Activated CD8-positive, alpha-beta memory T cell treated with anti-CD3 and anti-CD28 coated beads, Interleukin-2, amount 50 U/mL, for 24 hours (primary cell): ENCODE results near the gene SNTG2.

Experiments used
- DNase-seq: peaks from one replicate; pipeline ENCODE4 v3.0.0-alpha.2; 2020; ENCODE audit errors: extremely low read depth

The SNTG2 gene

DNA sequence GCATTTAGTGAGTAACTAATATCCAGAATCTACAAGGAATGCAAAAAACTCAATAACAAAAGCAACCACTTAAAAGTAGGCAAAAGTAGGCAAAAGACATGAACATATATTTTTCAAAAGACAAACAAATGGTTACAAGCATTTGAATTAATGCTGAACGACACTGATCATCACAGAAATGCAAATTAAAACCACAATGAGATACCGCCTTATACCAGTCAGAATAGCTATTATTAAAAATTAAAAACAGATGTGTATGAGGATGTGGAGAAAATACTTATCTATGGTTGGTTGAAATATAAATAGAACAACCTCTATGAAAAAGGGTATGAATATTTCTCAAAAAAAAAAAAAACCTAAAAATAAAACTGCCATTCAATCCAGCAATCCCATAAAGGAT lies 51.7 kb downstream of the SNTG2 start:
- DNase-seq = no peak

DNA sequence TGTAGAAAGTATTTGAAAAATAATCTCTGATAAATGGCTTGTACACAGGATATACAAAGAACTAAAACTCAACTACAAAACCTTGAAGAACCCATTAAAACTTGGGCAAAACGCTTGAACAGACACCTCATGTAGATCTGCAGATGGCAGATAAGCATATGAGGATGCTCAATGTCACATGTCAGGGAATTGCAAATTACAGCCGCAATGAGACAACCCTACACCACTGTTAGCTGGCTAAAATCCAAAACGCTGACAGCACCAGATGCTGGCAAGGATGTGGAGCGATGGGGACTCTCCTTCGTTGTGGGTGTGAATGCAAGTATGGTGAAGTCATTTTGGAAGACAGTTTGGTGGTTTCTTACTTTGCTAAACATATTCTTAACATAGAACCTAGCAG lies 53.7 kb downstream of the SNTG2 start:
- DNase-seq = no peak

DNA sequence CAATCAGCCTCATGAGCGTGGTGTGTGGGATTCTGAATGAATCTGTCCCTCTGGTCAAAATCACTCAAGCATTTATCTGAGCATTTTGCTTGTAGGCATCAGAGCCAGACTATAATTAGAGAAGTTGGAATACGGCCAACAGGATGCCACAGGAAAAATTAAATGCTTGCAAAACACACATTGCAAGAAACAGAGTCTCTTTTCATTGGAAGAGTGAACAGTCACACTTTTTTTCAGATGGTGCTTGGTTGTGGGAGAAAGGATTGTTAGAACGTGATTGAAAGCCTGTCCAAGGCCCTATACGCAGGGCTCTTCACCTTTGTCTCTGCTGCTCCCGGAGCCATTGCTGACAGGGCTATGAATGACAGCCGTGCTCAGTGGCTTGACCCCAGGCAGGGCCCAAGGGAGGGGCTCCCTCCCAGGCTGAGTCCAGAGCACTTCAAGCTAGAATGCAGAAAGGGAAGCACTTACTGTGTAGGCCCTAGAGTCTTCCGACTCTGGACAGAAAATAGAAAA lies 59.8 kb downstream of the SNTG2 start:
- DNase-seq = no peak

DNA sequence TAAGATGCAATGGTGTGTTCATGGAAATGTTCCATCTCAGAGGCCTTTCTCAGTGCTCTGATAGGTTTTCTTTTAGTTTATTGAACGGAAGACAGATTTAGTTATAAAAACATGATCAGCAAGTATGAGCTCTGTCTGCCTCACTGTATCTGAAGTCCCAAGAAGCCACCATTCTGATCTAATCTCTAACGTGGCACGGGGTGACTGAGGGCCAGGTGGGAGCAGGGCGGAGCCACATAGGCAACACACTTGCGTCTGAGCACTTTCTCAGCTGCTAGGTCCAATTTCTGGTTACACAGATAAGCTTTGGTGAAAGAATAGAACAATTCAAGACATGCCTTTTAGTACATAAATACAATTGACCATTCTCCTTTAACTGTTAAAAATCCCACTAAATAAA lies 60.4 kb downstream of the SNTG2 start:
- no peak for DNase-seq

DNA sequence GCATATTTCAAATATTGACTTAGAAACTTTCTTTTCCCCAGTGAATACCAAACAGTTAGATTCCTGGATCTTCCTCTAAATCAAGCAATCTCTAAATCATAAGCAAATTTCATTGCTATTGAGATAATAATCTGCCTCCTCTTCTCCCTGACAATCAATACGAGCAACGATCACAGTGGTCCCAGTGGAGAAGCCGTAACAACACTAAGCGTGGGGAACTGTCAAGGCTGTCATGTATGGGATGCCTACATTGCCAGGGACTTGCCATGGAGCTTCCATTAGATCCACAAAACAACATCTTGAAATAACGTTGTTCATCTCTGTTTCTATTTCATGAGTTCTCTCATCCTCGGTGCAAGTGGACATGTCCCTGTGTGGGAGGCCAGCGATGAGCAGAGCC lies 61.3 kb downstream of the SNTG2 start:
- no peak for DNase-seq

DNA sequence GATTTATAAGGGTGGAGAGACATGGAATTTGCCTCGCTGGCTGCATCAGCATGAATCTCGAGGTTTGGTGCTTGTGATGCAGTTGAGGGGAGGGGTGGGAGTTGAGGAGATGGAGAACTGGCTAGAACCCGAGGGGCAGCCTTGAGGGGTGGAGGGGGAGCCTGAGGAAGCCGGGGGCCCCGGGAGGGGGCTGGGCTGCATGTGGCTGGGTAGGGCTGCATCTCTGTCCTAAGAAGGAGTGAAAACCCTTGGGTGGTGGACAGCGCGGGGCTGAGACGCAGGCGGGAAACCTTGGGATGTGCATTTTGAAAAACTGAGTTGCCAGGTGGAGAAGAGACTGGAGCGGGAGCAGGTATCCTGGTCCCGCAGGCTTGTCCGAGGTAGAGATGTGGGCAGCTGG lies 64.2 kb downstream of the SNTG2 start:
- no peak for DNase-seq

DNA sequence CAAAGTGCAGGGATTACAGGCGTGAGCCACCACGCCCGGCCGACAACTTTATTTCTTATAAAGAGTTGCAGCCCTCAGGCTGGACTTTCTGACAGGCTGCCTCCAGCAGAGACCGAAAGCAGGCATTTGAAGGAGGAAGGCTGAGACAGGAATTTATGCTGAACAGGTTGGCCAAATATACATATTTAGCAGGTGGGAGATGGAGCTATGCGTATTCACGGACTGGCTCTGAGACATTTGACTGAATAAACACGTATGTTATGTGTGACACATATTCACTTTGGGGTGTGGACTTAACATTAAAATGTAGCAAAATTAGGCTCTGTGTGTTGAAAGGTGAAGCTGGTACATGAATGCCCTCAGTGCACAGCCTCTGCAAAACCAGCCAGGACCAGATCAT lies 65.9 kb downstream of the SNTG2 start:
- no peak for DNase-seq

DNA sequence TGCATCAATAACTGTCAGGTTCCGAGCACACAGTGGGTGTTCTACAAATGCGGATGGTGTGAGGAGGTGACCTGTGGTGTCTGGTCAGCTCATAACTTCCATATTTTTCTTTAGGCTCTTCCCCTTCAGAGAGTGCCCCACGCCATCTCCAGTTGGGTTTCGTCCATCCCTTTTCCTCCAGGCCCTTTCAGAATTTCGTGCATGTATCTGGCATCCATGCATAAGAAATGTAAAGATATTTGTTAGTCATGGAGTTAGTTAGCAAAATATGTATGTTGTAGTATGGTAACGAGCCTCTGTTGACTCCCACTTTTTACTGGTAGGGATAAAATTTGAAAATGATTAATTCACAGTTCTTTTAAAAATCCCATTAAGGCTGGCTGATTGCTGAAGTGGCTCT lies 67.2 kb downstream of the SNTG2 start:
- no peak for DNase-seq

DNA sequence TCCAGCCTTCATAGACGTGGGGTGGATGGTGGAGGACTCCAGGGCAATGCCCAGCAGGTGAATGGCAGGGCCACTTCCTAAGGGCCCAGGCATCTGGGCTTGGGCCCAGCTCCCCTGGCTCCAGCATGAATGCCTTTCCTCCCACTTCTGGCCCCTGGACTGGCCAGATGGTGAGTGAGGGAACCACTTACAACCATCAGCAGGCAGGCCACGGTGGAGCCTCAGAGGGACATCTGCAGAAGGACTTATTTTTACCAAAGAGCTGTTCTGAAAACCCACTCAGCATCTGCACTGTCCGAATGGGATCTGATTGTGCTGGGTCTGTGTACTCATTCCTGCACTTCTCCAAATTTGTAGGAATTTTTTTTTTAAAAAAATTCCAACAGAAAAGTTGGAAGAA lies 69.6 kb downstream of the SNTG2 start:
- no peak for DNase-seq

DNA sequence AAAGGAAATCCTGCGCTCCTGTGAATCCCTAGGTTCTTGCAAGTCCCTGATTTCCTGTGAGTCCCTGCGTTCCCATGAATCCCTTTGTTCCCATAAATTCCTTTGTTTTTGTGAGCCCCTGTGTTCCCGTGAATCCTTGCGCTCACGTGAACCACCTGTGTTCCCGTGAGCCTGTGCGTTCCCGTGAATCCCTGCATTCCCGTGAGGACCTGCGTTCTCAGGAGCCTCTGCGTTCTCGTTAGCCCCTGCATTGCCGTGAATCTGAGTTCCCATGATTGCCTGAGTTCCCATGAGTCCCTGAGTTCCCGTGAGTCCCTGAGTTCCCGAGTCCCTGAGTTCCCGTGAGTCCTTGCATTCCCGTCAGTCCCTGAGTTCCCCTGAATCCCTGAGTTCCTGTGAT lies 71.5 kb downstream of the SNTG2 start:
- DNase-seq = no peak

DNA sequence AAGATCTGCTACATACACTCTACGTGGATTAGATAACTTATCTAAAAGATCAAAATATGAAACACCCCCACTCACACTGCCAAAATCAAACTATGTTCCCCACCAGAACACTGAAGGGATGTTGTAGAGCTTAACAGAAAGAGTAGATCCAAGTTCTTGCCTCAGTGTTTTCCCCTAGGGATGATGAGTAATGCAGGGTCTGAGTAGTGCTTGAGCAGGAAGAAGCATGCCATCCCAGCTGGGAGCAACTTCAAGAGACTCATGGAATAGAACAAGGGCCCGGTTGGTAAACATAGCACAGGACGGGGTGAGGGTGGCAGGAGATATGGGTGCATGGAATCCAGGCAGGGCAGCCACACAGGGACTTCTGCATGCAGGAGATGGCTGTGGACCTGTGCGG lies 74.3 kb downstream of the SNTG2 start:
- no peak for DNase-seq

DNA sequence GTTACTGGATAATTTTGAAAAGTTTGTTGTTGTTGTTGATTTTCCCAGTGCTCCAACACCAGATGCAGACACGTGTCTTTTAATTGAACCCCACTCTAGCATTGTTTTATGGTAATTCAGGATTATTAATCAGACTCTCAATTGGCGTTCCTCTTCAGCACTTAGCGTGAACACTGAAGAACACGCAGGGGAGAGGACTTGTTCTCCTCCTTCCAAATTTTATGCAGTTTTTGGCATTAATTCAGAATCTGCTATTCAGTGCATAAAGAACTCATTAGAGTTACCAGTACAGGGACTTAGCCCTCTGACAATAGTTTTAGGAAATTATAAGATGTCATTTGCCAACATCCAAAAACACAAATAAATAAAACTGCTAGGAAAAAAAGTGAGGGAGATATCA lies 75.5 kb downstream of the SNTG2 start:
- no peak for DNase-seq

DNA sequence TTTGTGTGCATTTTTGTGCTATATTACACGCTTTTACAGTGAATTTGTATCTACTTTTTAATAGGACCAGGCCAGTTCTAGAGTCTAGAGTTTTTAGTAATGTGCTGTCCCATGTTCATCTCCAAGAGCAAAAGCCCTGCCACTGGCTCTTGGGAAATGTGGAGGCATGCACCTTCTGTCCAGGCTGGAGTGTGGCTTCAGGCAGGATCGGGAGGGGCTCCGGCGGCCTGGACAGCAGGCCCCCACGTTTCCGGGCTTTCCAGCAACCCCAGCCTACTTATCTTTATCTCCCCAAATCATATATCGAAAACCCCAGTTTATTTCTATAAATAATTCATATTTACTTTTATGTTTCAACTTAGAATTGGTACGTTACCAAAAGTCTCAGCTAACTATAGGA lies 78.2 kb downstream of the SNTG2 start:
- DNase-seq = no peak

DNA sequence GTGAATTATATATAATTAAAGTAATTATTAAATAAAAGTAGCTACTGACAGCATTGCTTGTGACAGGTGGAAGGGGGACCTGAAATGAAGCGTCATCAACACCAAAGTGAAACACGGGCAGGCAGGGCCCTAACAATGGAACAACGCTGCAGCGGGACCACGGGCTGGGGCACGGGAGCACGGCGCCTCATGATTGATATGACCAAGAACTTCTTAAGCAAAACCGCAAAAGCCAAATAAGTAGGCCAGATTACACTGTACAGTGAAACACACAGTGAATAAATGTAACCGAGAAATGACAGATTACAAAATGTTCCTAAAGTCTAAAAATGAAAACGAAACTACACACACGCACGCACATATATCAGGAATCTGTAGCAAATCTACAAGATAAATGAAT lies 81.4 kb downstream of the SNTG2 start:
- DNase-seq = no peak

DNA sequence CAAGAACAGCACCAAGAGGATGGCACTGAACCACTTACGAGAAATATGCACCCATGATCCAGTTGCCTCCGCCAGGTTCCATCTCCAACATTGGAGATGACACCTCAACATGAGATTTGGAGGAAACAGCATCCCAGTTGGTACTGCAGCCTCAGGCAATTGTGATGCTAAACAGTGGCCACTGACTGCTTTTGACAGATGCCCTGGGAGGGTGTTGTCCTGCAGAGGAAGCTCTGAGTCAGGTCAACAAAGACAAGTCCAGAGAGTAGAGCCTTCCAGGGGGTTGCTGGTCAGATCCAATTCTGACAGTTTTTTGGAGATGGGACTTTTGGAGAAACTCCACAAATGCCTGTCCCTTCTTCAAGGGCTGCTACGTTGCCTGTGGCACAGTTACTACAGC lies 82.4 kb downstream of the SNTG2 start:
- DNase-seq = no peak

DNA sequence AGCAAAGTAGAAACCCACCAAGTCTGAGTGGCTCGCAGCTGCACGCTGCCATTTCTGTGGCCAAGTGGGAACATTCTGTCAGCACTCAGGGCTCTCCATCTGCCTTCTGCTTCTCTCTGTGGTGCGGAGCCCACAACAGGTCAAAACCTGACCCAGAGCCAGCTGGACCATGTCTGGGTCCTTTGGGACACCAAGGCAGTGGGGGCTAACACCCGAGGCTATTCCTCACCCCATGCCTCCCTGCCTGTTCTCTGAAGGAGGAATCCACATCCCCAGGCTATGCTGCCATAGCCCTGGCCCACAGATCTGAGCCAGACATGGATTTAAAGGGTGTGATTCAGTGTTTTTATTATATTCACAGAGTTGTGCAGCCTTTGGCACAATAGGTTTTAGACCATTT lies 86.4 kb downstream of the SNTG2 start:
- DNase-seq = no peak

DNA sequence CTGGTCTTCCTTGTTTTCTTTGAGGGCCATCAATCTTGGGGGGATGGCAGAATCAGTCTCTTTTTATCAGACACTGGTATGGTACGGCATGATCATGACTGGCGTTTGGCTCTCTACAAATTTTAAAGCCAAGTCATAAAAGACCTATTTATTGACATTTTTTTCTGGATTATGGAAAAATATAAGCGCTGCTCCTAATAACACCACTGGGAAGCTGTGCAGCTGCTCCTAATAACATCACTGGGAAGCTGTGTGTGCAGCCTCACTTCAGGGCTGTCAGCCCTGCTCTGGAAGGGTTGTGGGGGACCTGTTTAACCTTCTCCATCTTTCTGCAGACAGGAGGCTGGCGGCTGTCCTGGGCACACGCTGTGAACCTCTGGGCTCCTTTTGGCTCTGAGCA lies 88.9 kb downstream of the SNTG2 start:
- DNase-seq = no peak

DNA sequence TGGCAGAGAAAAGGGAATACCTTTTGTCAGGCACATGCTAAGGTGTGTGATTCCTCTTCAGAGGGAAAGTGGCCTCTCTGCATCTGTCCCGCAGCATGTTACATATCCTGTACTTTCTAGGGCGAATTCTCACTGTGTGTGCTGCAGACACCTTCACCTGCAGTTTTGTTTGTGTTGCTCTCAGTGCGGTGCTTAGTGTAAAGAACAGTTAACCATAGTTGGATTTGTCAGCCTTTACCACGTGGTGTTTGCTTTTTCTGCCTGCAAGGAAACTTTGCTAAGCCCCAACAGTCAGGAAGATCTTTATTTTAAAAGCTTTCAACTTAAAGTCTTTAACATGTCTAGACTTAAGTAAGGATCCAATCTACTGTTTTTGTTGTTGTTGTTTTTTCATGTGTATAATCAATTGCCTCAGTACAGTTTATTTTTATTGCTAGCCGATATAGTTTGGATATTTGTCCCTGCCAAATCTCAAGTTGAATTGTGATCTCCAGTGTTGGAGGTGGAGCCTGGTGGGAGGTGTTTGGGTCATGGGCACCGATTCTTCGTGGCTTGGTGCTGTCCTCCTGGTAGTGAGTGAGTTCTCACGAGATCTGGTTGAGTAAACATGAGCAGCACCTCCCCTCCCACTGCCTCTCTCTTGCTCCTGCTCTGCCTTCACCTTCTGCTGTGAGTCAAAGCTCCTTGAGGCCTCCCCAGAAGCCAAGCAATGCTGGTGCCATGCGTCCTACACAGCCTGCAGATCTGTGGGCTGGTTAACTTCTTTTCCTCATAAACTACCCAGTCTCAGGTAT lies 90.6 kb downstream of the SNTG2 start:
- no peak for DNase-seq

DNA sequence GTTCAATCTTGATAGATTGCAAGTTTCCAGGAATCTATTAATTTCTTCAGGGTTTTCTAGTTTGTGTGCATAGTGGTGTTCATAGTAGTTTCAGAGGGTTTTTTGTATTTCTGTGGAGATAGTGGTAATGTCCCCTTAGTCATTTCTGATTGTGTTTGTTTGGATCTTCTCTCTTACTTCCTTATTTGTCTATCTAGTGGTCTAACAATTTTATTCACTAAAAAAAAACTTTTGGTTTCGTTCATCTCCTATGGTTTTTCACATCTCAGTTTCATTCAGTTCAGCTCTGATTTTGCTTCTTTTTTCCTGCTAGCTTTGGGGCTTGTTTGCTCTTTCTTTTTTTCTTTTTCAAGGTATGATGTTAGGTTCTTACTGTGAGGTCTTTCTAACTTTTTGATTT lies 94.5 kb downstream of the SNTG2 start:
- no peak for DNase-seq

DNA sequence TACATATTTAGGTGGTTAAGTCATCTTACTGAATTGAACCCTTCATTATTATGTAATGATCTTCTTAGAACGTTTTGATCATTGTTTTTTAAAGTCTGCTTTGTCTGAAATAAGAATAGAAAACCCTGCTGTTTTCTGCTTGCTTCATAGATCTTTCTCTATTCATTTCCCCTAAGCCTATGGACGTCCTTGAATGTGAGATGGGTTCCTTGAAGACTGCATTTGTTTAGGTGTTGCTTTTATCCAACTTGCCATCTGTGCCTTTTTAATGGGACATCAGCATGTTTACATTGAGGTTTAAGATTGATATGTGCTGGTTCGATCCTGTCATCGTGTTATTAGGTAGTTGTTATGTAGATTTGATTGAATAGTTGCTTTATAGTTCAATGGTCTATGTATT lies 95.4 kb downstream of the SNTG2 start:
- no peak for DNase-seq

DNA sequence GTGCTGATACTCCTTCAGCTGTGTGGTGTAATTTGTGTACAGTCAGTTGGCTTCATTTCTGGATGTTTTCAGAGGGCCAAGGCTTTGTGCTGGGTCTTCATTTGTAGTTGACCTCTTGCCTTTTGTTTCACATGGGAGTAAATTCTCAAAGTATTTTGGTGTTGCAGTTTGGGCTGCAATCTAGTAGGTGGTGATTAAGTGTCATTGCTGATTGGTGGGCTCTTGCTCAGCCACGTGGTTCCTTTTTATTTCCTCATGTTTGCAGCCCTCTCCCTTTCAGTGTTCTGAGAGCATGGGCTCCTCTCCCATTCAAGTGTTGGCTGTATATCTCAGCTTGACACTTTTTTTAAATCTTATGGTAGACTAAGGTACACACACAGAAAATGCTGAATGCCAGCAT lies 96.8 kb downstream of the SNTG2 start:
- no peak for DNase-seq

DNA sequence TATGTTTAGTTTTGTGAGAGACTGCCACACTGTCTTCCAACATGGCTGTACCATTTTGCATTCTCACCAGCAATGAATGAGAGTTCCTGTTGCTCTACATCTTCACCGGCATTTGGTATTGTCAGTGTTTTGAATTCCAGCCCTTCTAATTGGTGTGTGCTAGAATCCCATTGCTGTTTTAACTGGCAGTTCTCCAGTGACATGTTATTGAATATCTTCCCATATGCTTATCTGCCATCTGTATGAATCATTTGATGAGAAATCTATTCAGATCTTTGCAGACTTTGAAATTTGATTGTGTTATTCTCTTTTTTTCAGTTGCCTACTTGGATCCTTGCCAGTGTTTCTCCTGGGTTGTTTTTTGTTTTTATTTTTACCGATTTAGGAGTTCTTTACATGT lies 99.0 kb downstream of the SNTG2 start:
- no peak for DNase-seq

DNA sequence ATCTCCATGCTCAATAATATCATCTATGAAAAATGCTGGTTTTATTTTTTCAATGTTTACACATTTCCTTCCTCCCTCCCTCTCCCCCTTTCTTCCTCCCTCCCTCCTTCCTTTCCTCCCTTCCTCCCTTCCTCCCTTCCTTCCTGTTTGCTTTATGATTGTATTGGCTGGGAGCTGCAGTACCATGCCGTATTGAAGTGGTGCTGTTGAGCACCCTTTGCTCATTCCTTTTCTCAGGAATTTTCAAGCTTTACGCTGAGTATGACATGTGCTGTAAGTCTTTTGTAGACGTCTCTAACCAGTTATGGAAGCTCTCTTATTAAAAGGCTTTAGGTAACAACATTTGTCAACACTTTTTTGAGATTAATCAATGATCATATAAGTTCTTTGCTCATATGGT lies 100.4 kb downstream of the SNTG2 start:
- no peak for DNase-seq

DNA sequence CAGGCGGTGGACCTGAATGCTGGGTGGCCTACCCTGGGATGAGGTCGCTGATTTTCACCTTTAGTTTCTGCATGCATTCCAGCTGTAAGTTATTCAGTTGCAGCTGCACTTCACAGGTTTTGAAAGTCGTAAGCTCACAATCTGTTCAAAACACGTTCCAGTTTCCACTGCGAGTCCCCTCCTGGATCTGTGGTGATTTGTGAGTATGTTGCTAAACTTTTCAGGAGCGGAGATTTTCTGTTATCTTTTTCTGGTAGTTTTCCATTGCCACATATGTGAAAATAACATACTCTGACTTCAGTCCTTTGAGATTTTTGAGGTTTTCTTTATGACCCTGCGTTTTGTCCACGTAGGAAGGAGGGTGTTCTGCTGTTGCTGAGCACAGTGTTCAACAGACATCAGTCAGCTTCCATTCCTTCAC lies 102.1 kb downstream of the SNTG2 start:
- no peak for DNase-seq
